Measurements from ENCODE around the gene TRMT11.

Gene TRMT11

DNA sequence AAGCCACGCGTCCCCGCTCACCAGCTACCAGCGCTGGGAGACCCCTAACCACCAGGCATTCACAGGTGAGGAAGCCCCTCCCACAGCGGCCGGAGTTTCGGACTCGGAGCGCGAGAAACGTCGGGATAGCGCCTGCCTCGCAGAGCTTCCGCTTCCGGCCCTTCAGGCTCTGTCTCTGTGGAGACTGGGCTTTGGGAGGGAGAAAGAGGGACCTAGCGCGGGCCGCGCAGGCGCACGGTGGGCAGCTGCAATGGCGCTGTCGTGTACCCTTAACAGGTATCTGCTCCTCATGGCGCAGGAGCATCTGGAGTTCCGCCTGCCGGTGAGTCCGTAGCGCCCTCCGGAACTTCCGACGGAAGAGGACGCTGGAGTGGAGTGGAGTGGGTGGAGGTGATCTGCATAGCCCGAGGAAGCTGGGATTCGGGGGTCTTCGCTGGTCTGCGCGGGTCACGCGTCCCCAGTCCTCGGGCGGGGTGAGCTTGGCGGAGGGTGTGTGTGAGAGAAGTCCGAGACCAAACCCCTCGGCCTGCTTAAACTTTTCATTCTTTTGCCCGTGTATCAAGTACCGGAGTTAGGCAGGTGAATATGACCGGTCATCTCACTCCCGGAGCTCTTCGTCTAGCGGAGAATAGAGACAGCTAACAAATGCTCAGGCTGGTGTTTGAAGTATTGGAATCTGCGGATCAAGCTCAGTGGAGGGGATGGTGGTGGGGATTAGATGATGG is at the start of gene TRMT11:
Gene TRMT11, plus strand, starts transcription at position 240 of the 725 bp plus-strand sequence. Its CDS starts 11 bp downstream, at position 251.
- in situ Hi-C loops (cut with MboI; ENCODE audit: low sequenced_read_pairs), result no loop called here

DNA sequence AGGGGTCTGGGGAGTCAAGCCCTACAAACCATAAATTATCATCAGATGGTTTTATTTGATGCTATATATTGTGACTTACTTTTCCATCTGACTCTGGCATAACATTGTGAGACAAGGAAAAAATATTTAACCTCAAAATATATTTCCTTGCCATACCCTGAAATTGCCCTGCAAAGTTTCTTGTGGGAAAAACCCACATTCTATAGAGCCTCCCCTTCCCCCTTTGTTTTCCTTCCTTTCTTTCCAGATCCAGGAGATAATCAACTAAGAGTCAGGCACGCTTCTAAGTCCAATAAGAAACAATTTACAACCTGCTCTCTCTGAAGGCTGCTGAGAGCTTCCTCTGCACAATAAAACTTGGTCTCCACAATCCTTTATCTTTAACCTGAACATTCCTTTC is 47.3 kb upstream of the TRMT11 start:
- in situ Hi-C loops (cut with MboI; ENCODE audit: low sequenced_read_pairs), result no loop called here

DNA sequence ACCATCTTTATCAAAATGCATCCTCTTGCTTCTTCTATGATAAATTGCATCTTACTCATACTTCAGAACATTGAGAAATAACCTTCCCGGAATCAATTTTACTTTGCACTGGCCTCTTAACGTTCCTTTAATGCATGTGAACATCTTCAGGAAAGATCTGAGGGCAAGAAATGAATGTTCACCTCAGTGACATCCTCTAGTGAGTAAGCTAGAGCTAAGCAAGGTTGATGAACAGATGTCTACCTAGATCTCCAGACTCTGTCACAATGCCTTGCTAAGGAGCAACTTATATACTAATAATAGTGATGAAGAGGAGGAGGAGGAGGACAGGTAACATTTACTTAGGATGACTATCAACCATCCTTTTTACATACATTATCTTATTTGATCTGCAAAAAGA is 46.5 kb upstream of the TRMT11 start:
- in situ Hi-C loops (cut with MboI; ENCODE audit: low sequenced_read_pairs), result no loop called here

DNA sequence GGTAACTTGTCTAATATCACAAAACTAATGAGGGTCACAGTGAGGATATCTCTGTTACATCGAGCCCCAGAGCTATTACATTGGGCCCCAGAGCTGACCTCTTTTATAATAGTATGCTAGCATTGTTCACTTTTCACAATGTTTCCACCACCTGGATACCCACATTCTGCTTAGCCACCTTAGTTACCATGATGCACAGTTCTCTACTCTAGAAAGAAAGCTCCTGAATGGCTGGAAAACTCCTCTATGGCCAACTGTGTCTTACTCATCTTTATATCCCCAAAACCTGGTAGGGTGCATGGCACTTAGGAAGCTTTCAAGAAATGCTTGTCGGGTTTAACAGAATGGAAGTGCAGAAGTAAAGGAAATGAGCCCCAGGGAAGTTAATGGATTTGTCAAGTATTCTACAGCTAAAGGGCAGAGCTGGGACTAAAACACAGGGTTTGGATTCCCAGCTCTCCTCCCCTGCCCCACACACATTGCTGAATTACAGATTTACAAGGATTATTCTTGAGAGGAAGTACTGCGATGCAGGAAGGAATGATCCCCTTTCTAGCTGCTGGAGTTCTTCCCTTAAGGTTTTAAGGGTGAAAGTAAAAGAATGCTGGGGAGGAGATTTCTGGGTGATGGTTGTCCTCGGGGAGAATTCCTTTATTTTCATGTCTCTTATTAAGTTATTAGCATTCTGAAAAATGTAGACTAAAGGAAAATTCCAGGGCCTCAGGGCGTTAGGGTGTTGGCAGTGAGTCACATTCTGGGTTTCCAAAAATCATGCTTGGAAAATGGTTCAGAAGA is 45.9 kb upstream of the TRMT11 start:
- in situ Hi-C loops (cut with MboI; ENCODE audit: low sequenced_read_pairs), result no loop called here

DNA sequence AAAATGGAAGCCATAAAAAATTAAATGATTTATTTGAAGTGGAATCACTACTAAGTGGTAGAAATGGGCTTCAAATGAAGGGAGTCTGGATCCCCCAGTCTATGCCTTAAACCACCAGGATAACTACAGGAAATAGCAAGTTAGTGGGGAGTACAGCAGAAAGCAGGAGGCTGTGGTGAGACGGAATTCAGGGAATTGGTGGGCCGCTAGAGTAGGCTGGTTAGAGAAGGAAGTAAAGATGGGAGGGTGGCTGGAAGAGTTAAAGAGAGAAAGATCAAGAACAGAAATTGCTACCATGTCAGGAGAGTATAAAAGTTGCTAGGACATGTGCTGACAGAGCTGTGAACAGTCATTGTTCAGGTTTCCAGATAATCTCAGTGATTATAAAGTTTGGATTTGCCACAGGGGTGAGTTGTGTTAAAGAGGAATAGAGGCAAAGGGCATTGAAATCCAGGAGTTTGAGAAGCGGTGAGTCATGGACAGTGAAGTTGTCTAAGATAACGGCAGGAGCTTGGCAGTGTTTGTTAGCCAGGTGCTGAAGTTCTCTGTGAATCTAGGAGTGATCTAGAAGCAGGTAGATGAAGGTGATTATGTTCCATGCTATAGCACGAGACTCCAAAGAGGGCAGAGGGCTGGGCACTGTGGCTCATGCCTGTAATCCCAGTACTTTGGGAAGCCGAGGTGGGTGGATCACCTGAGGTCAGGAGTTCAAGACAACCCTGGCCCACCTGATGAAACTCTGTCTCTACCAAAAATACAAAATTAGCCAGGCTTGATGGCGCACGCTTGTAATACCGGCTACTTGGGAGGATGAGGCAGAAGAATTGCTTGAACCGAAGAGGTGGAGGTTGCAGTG is 43.4 kb upstream of the TRMT11 start:
- in situ Hi-C loops (cut with MboI; ENCODE audit: low sequenced_read_pairs), result no loop called here

DNA sequence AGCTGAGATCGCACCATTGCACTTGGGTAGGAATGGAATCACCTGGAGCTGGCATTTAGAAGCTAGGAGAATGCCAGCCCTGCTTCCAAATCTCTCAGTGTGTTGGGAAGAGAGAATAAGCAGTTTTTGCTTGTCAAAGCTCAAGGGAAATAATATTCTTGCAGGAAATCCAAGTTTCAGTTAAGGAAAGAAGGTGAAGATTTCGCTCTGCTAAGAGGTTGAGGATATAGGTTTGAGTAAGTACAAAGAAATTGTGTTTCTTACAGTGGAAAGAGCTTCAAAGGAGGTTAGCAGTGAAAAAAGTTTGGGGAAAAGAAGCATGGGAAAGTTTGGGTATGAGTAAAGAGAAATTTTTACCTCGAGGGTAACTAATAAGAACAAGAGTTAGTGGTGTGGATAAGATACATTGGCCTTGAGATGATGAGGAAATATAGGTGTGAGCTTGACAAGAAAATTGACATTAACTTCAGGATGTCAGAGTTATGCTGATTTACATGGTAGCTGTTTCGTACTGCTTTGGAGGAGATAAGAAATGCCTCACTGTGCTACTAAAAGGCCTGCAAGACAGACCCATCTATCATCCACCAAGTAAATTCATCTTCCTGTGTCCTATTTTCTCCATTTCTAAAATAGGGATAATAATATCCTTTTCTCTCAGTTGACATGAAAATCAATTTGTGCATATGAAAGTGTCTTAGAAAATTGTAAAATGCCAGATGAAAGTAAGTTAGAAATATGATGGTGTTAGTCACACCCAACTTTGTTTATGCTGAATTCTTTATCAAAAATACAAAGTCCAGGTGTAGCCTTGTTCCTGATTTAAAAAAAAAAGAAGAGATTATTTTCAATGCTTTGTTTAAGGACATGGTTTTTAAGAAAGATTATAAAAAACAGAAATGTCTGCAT is 42.6 kb upstream of the TRMT11 start:
- in situ Hi-C loops (cut with MboI; ENCODE audit: low sequenced_read_pairs), result no loop called here

DNA sequence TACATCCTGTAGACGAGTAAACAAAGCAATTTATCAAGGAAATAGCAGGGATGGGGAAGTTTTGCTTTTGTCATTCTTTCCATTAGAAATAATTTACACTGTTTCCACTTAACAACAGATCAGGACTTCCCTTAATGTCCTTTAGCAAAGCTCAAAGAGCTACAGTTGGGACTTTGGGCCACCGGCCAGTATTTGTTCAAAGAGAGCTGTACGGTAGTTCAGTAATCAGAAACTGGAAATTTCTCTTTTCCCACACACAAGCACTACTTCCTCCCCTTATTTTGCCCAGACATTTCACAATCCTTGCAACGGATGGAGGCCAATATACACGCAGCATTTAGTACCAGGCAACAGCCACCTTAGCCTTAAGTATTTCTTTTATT is 41.9 kb upstream of the TRMT11 start:
- in situ Hi-C loops (cut with MboI; ENCODE audit: low sequenced_read_pairs), result no loop called here

DNA sequence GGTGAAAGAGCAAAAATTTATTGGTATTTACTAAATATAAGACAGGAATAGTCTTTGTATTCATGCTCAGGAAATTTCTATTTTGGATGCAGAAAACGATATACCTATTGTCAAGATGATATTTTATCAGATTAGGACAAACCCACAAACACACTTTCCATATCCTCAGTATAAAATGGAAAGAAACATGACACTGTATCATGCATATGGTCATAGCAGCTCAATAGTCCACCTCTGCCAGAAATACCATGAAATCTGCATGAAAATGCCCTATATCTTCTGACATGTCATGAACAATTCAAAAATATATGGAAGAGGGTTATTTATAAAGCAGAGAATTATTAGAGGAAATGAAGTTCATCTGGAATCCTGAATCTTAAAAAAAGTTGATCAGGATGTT is 41.4 kb upstream of the TRMT11 start:
- in situ Hi-C loops (cut with MboI; ENCODE audit: low sequenced_read_pairs), result no loop called here

DNA sequence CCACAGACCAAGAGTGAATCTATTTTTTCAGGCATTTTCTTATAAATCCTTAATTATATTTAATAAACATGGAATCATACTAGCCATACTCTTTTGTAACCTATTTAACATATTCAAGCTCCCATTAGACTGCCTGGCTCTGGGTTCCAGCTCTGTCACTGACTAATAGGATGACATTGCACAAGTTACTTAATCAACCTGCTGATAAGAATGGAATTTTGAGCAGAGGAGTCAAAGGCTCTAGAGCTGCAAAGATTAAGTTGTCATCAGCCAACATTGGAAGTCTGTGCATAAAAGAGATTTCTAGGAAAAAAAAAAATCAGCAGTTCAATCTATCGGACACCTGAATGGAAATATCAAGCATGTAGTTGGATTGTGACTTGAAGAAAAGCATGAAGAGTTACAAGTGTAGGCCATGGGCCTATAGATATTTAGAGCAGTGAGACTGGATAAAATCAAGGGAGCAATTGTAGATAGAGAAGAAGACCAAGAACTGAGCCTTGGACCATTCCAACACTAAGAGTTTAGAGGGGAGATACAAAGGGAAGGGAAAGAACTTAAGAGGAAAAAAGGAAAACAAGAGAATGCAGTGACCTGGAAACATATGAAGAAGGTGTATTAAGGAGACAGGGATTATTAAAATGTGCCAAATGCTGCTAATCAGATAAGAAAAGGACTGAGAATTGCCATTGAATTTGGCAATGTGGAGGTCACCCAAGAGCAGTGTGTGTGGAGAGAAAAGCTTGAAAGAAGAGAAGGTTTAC is 40.8 kb upstream of the TRMT11 start:
- in situ Hi-C loops (cut with MboI; ENCODE audit: low sequenced_read_pairs), result no loop called here

DNA sequence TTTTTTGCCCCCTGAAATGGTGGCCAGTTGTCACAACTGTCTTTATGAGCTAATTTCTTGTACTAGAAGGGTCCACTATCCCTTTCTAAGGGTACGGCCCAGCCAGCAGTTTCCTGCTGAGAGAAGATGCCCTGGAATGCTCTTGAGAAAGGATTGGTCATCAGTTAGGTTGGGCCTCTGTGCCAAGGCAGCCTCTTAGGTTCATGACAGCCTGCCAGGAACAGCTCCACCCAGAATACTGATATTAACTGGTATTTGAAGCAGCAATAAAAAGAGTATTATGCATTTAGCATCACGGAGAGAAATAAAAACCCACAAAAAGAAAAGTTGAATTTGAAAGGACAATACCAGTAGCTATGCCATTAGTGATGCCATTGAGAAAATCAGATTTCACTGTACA is 38.7 kb upstream of the TRMT11 start:
- in situ Hi-C loops (cut with MboI; ENCODE audit: low sequenced_read_pairs), result no loop called here

DNA sequence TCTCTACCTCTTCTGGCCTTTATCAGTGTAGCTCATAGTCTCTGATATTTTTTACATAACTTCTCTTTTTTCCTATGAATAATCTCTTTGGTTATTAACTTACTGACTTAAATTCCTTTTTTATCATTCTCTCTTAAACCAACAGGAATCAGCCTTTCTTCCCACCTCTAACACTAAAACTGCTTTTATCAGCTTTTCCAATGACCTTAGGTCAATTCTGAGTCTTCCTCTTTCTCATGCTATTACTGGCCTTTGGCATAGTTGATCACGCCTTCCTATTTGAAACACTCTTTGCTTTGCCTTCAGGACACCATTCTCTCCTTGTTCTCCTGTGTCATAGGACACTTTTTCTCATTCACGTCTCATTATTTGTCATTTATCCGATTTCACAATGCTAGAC is 37.9 kb upstream of the TRMT11 start:
- in situ Hi-C loops (cut with MboI; ENCODE audit: low sequenced_read_pairs), result no loop called here

DNA sequence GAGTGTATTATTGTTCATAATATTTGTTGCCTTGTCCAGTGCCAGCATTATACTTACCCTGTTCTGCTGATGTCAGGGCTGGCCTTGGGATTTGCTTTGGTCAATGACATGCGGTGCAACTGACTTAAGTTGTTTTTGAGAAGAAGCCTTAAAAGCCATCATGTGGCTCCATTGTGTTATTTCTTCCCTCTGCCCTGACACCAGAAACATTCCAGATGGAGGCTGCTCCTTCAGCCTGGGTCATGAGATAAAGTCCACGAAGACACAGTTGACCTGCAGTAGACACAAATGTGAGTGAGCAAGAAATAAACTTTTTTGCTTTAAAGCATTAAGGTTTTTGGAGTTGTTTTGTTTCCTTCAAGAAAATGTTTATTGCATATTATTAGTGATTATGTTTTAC is 37.3 kb upstream of the TRMT11 start:
- in situ Hi-C loops (cut with MboI; ENCODE audit: low sequenced_read_pairs), result no loop called here

DNA sequence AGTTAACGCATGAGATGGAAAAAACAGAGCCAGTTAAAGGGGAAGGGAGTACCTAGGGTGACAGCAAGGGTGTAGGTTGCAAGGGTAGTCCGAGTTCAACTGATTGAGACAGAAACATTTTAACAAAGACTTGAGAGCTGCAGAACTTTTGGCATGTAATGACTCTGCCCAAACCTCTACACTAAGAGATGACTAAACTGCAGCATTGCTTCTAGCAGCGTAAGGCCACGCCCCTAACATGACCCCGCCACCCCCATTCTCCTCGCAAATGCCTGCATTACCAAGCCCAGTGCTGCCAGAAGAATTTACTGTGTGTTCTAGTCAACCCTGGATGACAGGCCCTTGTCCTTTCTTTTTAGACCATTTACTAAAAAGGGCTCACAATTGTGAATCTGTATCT is 36.0 kb upstream of the TRMT11 start:
- in situ Hi-C loops (cut with MboI; ENCODE audit: low sequenced_read_pairs), result loop anchor here (10.0 kb wide), 1 partner anchor 165 kb away; no protein-coding TSS in a partner anchor

DNA sequence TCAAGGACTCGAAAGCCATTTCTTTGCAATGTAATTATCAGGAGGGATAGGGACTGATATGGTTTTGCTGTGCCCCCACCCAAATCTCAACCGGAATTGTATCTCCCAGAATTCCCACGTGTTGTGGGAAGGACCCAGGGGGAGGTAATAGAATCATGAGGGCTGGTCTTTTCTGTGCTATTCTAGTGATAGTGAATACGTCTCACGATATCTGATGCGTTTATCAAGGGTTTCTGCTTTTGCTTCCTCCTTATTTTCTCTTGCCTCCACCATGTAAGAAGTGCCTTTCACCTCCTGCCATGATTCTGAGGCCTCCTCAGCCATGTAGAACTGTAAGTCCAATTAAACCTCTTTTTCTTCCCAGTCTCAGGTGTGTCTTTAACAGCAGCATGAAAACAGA is 35.6 kb upstream of the TRMT11 start:
- in situ Hi-C loops (cut with MboI; ENCODE audit: low sequenced_read_pairs), result loop anchor here (10.0 kb wide), 1 partner anchor 166 kb away; no protein-coding TSS in a partner anchor

DNA sequence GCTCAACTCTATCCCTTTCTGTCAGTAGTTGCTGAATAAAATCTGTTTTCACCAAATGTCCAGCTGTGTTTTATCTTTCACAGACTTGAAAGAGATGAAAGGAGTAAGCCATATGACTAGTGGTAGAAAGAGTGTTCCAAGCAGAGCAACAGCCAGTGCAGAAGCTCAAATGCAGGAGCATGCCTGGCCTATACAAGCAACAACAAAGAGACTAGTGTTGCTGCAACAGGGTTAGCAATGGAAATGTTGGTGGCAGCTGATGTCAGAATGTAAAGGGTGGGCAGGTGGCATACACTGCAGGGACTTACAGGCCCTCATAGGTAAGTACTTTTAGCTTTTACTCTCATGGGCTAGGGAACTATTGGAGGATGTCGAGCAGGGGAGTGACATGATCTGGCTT is 35.0 kb upstream of the TRMT11 start:
- in situ Hi-C loops (cut with MboI; ENCODE audit: low sequenced_read_pairs), result loop anchor here (10.0 kb wide), 1 partner anchor 167 kb away; no protein-coding TSS in a partner anchor

DNA sequence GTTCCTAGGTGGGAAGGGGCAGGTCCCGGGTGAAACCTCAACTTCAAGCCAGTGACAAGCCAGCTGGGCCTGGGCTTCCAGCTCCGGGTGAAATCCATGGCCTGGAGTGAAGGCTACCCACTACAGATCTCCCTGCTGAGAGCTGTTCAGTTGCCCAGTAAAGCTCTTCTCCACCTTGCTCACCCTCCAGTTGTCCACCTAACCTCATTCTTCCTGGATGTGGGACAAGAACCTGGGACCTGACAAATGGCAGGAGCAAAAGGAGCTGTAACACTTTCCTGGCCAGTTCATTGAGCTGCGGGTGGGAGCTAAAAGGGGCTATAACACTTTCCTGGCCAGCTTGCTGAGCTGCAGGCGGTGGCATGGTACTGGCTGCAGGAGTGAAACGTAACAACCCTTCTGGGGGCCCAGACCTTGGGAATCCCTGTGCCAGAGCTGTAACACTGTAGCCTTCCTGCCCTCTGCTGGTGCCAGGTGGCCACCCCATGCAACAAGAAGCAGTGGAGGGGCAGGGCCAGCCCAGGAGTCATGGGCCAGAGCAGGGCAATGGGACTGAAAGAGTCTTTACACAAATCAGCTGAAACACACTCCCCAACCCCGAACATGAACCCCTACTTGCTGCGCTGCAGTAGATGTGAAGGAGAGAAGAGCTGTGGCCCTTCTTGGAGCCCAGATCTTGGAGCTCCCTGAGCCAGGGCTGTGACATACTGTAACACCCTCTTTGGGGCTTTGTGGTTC is 33.4 kb upstream of the TRMT11 start:
- in situ Hi-C loops (cut with MboI; ENCODE audit: low sequenced_read_pairs), result loop anchor here (10.0 kb wide), 1 partner anchor 168 kb away; no protein-coding TSS in a partner anchor

DNA sequence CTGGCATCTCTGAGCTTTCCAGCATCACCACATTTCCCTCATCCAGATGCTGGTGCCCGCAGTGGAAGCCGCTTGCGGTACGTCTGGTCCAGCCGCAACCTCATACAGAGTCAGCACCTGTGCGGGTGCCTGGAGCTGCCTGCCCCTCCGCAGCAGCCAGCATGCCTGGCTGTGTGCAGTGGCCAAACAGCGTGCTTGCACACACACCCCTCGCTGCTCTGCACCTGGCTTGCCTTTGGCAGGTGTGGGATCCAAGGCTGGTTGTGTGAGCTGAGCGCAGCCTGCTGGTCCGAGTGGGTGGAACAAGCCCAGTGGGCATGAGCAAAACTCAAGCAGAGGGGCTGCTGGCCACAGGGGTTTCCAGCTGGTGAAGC is 32.9 kb upstream of the TRMT11 start:
- in situ Hi-C loops (cut with MboI; ENCODE audit: low sequenced_read_pairs), result loop anchor here (10.0 kb wide), 1 partner anchor 169 kb away; no protein-coding TSS in a partner anchor

DNA sequence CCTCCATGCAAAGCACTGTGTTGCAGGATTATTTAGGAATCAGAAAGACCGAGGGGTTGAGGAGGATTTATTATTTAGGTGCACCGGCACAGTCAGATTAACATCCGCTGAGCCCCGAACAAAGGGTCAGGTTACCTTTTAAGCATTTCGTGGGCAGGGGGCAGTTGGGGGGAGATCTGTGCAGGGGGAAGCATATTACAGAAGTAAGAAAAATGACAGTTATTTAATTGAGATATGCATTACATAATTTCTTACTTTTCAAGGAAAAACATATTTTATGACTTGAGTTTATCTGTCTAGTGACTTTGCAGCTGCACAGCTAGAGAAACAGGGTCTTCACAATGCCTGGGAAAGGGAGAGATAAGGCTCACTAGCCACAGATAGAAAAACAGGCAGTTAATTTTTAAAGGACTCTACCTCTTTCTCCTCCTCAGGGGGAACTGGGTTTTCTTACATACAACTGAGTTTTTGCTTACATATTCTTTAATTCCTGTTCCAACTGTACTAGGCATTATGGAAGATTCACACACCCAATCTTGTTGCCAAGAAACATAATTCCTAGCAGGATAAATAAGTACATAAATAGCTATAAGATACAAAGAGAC is 31.5 kb upstream of the TRMT11 start:
- in situ Hi-C loops (cut with MboI; ENCODE audit: low sequenced_read_pairs), result loop anchor here (10.0 kb wide), 1 partner anchor 170 kb away; no protein-coding TSS in a partner anchor
